HG03025 (cell line): ENCODE data around the gene STXBP5.
A peak's percentile ranks its signal among the peaks of the same experiment; 100 is the strongest.
"Not testable (repeated sequence)": the region's sequence is repeated elsewhere in the genome, so short reads cannot be mapped to it uniquely, and the experiment has no call there.

ENCODE experiments used
- ATAC-seq: cut with Tn5 transposase; IDR thresholded peaks from one replicate; pipeline ENCODE4 v1.9.1; 2021; ENCODE audit warnings: mild to moderate bottlenecking, moderate library complexity; ENCODE audit not compliant: unreplicated experiment, low FRiP score

The STXBP5 gene

DNA sequence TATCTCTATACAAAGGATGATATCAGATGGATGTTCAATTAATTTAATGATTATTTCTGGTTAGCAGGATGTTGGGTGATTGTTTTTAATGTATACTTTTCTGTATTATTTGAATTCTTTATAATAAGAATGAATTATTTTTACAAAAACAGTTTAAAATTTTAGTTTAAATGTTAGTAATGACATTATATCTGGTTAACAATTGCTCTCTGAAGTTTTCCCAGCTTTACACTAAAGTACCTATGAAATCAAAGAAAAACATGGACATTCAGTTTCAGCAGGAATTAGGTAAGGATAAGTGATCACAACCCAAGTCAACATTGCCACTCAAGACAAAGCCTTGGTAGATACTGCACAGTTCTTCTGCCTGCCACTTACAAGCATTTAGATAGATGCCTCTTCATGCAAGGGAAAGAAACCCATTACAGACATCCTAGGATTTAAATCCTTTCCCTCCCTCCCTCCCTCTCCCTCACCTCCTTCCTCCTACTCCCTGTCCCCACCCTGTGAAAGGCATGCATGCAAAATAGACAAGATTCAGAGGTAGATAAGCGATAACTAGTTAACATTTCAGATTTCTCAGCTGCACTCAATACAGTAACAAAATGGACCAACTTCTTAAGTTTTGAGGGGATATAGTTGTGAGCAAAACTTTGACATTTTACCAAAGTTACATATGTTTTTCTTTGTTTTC lies 143.8 kb downstream of the STXBP5 start:
- ATAC-seq: no peak

DNA sequence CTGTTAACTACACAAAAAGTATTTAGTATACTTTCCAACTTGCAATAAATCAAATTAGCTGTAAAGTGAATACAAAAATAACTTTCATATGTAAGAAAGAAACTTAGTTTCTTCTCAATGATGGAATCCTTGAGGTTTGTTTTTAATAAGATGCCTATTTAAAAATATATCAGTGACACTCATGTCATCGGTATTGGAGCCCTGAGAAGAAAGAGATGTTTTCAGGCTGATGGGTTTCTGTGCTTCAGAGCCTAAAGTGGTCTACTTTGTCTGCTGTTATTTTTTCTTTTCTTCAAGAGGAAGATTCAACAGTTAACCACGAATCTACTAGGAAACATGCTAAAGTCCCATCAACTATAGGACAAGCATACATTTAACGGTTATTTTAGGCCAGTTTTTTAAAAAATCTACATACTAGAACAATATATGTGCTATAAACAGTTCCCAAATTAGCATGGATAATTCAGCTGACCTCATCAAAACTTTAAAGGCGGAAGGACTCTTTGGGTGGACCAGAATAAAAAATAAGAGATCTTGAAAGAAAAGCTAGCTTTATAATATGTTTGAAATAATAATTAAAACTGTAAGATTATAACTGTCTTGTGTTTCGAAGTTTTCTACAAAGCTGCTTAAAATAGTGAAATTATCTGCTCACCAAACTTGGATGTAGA lies 157.2 kb downstream of the STXBP5 start:
- no peak for ATAC-seq

DNA sequence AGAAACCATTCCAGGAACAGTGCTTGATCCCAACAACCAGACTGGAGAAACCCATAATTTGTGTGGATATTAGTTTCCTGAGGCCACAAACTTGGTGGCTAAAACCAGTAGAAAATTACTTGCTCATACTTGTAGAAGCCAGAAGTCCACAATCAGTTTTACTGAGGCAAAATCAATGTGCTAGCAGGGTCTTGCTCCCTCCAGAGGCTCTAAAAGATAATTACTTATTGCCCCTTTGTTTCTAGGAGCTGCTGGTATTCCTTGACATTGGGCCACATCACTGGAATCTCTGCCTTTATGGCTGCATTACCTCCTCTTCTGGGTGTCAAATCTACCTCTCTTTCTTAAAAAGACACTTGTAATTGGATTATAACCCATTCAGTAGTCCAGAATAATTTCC lies 162.1 kb downstream of the STXBP5 start:
- ATAC-seq: no peak

DNA sequence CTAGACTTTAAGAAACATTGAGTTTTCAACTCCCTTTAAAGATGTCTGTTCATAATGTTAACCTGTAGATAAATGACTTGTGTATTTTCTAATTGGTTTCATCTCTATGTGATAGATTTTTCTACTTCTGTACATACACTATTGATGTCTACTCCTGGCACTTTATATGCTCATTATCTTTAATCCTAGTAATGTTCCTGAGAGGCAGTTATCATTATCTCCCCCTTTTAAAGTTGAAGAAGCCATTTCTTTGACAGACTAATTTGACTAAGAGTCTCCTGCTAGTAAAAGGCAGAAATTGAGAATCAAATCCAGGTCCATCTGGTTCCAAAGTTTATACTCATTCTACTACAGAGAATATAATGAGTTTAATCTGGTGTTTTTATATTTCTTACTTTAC lies 167.1 kb downstream of the STXBP5 start:
- no peak for ATAC-seq

DNA sequence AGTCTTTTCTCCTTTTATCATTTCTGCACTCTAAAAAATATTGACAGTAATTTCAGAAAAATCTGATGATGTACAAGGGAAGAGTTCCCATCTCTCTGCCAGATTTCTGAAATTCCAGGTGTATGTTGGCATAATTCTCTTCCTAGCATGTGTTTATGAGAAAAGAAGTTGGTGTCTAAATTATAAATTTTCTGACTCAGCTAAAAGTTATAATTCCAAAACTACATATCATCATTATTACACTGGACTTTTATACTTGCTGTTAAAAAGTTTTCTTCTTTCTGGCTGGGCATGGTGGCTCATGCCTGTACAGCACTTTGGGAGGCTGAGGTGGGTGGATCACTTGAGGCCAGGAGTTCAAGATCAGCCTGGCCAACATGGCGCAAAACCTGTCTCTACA lies 168.6 kb downstream of the STXBP5 start:
- ATAC-seq: no peak

DNA sequence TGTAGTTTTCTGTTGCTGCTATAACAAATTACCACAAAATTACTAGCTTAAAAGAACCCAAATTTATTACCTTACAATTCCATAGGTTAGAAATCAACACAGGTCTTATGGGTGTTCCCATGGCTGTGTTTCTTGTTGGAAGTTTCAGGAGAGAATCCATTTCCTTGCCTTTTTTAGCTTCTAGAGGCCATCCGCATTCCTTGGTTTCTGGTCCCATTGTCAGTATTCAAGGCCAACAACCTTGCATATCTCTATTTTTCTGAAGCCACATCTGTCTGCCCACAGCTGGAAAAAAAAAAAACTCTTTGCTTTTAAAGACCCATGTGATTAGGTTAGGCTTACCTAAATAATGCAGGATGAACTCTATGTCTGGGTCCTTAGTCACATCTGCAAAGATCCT lies 174.6 kb downstream of the STXBP5 start:
- no peak for ATAC-seq

DNA sequence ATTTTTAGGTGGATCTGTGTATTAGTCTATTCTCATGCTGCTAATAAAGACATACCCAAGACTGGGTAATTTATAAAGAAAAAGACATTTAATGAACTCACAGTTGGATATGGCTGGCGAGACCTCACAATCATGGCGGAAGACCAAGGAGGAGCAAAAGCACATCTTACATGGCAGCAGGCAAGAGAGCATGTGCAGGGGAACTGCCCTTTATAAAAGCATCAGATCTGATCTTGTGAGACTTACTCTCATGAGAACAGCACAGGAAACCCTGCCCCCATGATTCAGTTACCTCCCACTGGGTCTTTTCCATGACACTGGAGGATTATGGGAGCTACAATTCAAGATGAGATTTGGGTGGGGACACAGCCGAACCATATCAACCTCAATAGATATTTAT lies 176.6 kb downstream of the STXBP5 start:
- ATAC-seq: not testable (repeated sequence)

DNA sequence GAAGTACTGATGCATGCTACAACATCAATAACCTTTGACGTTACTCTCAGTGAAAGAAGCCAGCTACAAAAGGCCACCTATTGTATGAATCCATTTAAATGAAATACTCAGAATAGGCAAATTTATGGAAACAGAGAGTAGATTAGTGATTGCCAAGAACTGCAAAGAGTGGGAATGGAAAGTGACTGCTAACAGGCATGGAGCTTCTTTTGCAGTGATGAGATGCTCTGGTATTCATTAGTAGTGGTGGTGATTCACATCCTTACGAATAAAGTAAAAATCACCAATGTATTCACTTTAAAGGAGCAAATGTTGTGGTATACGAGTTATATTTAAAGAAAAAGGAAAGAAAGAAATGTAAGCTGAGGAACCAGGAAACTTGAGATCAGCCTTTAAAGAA lies 177.5 kb downstream of the STXBP5 start:
- ATAC-seq: no peak

DNA sequence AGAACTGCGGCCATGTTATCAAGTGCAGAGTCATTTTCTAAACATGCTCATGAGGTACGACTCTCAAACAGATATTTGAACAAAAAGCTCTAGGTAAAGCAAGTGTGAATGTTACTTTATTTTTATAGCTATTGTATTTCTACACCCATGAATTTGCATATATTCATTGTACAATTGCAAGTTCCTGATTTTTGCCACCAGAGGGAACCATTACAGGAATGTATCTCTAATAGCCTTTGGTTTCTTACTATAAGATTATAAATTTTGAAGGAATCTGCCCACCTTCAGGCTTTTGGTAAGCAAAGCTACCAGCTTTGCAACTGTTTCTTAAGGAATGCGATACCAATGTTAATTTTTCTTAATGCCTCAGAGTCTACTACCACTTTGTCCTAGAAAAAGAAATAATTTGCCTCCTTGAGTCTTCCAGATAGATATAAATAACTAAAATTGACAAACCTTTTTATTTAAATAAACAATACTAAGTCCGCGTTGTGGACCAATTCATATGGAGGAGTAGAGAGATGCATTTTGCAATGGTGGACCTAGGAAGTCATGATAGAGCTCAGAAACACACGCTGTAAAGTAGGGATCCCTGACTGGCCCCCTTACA lies 178.8 kb downstream of the STXBP5 start:
- ATAC-seq: no peak

DNA sequence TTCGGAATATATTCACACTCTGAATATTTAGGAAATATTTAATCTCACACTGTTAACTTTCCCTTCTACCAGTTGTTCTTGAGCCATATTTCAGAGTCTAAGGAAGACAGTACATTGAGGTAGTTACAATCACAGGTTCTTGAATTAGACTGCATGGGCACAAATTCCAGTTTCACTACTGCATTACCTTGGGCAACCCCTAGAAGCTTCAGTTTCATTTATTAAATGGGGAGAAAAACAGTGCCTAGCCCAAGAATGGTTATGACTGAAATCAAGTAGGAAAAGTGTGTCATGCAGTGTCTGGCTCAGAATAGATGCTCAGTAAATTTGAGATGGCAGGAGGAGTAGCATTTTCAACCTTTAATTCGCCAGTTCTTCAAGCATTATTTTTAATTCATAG lies 179.8 kb downstream of the STXBP5 start:
- ATAC-seq: peak; percentile 44

DNA sequence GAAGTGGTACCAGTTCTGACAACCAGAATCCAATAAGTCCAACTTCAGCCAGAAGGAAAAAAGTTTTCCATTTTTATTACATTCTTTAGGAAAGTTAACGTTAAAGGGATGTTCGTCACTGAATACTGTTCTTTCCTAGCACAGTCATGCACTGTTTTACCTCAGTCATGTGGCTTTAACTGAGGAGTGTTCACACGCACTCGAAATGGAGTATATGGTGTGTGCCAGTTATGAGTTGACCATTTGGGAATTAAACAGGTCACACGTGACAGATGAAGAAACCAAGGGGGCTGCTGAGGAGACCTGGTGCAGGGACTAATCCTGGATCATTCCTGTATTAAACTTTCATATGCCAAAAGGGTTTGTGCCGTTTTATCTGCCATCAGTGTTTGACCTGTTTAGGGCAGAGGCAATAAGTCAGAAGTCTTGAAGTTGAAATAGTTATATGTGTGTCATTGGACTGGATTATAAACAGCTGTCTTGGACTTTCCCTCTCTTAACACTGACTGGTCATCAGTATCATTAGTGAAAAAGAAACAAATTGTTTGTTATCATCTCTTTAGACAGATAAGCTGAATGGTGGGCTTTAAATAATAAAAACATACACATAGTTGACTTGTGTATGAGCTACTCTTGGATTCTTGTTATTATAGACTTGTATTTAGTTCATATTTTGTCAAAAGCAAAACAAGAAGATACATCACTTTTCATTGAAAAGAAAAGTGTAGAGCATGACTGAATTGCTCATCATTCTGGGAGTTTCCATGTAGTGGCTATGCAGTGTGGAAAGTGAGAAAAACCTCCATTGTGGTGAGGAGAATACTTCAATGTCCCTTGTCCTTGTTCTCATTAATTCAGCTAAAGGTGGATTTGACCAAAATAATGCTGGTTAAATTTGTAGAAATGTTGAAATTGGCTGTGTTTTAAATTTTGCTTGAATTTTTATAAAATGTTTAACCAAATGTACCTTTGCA lies 180.8 kb downstream of the STXBP5 start:
- ATAC-seq: peak; percentile 50

DNA sequence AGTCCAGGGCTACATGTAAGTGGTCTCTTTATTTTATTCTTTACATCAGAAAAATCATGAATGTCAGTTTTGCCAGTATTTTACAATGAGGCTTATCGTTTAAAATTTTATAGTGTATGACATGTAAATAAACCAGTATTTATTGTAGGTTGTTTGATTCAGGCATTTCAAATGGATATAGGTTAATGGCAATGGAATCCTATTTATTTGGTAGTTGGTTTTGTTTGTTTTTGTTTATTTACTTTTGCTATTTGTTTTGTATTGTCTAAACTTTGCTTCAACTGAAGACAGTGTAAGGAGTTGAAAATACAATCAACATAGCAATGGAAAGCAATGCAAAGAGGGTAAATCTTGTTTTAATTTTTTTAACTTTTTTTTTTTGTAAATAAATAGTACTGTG lies 185.2 kb downstream of the STXBP5 start:
- no peak for ATAC-seq

DNA sequence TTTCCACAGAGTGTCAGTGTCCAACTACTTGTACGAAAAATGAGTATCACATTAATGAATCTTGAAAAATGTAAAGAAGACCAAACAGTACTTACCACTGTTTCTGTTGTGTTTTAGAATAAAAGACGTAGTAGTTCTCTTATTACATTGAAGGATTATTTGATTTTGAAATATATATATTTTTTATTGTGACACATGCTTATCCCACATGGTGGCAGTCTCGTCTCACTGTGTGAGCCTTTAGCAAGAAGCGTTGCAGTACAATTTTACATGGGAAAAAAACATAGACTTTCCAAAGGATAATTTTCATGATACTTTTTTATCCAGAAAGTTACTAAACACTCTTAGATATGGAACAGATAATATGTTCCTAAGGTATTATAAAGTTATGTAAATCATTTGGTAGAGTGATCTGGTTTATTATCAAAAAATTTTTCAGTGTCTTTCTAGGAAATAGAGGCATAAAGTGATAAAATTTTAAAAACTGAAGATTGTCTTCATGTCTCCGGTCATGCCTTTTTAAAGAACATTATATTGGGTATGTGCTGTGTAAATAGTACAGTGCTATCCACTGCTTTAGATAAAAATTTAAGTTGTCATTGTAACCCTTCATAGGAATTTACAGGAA lies 186.8 kb downstream of the STXBP5 start:
- no peak for ATAC-seq

DNA sequence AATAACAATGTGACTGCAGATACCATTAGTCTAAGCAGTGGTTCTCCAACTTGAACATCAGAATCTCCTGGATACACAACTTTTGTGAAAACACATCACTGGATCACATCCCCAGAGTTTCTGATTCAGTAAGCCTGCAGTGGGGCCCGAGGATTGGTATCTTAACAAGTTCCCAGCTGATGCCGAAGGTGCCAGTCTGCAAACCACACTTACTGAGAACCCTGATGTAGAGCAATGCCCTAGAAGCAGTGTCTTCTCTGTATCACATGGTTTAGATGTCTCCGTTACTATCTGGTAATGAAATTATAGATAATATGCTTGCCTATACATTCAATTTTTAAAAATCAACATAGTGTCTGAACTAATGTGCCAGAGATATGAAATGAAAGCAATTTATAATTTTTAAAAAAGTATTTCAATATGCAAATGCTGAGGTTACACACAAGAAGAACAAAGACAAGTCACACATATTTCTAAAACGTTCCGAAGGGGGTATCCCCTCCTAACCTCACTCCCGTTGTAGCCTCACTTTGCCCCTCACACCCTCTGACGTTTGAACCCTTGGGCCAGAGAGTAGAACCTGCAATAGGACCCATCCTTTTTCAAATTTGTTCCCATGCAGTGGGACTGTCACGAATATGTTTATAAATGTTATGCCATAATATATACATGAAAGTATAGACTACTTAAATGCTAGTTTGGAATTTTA lies 188.9 kb downstream of the STXBP5 start:
- ATAC-seq: no peak

DNA sequence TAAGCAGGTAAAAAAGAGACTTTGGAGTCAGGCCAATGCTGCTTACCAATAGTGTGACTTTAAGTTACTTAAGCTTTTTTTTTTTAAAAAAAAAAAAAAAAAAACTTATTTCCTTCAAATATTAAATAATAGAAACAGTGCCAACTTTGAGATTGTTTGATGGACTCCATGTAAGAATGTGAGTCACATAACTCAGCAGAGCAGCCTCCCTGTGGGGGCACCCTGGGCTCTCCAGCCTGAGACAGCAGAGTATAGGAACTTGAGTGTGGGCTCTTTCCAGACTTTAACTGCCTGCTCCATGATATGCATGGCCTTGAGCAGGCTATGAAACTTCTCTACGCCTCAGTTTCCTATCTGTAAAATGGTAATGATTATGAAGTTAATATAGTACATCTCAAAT lies 190.9 kb downstream of the STXBP5 start:
- ATAC-seq: no peak

DNA sequence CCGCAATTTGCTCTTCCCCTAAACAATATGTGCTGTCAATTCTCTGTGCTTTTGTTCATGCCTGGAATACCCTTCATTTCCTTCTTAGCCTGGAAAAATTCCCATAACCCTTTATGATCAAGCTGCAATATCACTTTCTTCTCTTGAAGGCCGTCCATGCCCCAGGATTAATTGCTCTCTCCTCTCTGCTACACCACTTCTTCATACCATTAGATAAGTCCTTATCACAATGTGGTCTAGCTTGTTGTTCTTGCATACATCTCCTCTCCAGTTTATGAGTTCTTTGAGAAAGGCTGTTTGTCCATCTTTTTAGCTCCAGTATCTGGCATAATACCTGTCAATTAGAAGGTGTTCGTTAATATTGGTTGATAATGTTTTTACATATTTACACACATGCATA lies 193.1 kb downstream of the STXBP5 start:
- ATAC-seq: no peak

DNA sequence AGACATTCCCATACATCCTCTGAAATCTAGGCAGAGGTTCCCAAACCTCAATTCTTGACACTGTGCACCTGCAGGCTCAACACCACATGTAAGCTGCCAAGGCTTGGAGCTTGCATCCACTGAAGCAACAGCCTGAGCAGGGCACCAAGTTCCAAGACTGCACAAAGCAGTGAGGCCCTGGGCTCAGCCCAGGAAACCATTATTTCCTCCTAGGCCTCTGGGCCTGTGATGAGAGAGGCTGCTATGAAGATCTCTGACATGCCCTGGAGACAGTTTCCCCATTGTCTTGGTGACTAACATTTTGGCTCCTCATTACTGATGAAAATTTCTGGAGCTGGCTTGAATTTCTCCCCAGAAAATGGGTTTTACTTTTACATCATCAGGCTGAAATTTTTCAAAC lies 196.8 kb downstream of the STXBP5 start:
- no peak for ATAC-seq

DNA sequence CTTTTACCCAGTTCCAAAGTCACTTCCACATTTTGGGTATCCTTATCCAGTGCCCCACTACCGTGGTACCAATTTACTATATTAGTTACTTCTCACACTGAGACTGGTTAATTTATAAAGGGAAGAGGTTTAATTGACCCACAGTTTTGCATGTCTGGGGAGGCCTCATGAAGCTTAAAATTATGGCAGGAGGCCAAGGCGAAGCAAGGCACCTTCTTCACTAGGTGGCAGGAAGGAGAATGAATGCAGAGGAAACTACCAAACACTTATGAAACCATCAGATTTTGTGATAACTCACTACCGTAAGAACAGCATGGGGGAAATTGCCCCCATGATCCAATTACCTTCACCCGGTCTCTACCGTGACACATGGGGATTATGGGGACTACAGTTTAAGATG lies 197.6 kb downstream of the STXBP5 start:
- ATAC-seq: no peak

DNA sequence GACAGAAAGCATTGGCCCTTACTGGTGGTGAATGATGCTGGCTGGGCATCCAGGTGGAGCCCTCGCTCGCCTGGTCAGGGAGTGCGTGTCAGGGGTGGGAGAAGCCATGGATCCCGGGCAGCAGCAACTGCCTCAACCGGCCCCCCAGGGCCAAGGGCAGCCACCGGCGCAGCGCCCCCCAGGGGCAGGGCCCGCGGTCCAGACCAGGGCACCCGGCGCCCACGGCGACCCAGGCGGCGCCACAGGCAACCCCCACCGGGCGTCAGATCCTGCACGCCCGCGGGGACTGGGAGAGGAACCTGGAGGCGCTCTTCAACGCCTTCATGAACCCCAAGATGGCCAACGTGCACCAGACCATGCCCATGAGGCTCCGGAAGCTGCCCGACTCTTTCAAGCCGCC lies 202.6 kb downstream of the STXBP5 start:
- no peak for ATAC-seq

DNA sequence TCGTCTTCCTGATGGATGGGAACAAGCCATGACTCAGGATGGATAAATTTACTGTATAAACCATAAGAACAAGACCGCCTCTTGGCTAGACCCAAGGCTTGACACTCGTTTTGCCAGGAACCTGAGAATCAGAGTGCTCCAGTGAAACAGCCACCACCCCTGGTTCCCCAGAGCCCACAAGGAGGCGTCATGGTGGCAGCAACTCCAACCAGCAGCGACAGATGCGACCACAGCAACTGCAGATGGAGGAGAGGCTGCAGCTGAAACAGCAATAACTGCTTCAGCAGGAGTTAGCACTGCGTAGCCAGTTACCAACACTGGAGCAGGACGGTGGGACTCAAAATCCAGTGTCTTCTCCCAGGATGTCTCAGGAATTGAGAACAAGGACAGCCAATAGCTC lies 203.4 kb downstream of the STXBP5 start:
- no peak for ATAC-seq
